GM10847 (cell line): ENCODE data around the gene GRK7.

Experiments
- POLR2A ChIP-seq: IDR thresholded peaks from 2 replicates; pipeline ENCODE4 v1.6.1; 2011; ENCODE audit not compliant: insufficient read length; ENCODE audit errors: extremely low read depth

The GRK7 gene

GRCh38 chr3:141763088-141763750, at the start of gene GRK7:
Gene GRK7, plus strand, starts transcription at chr3:141763408. Its CDS starts 14,877 bp downstream, at chr3:141778285.
- TF ChIP-seq POLR2A, result no peak

GRCh38 chr3:141714671-141715070, 48.5 kb upstream of the GRK7 start:
- TF ChIP-seq POLR2A, result no peak

GRCh38 chr3:141722081-141722480, 41.1 kb upstream of the GRK7 start:
- no peak for TF ChIP-seq POLR2A

GRCh38 chr3:141722648-141723047, 40.6 kb upstream of the GRK7 start:
- TF ChIP-seq POLR2A, result no peak

- TF ChIP-seq POLR2A, result no peak
Observed at GRCh38 chr3:141723255-141723654, 40.0 kb upstream of the GRK7 start.

- TF ChIP-seq POLR2A, result no peak
Observed at GRCh38 chr3:141724186-141724585, 39.0 kb upstream of the GRK7 start.

- no peak for TF ChIP-seq POLR2A
Observed at GRCh38 chr3:141725036-141725435, 38.2 kb upstream of the GRK7 start.

GRCh38 chr3:141726483-141726882, 36.7 kb upstream of the GRK7 start:
- TF ChIP-seq POLR2A, result no peak

- TF ChIP-seq POLR2A, result no peak
Observed at GRCh38 chr3:141728355-141728892, 34.8 kb upstream of the GRK7 start.

GRCh38 chr3:141729240-141729639, 34.0 kb upstream of the GRK7 start:
- TF ChIP-seq POLR2A, result no peak

GRCh38 chr3:141735176-141735575, 28.0 kb upstream of the GRK7 start:
- no peak for TF ChIP-seq POLR2A

- no peak for TF ChIP-seq POLR2A
Observed at GRCh38 chr3:141735770-141736465, 27.3 kb upstream of the GRK7 start.

- no peak for TF ChIP-seq POLR2A
Observed at GRCh38 chr3:141737093-141737492, 26.1 kb upstream of the GRK7 start.

GRCh38 chr3:141737678-141738021, 25.6 kb upstream of the GRK7 start:
- TF ChIP-seq POLR2A, result no peak

- TF ChIP-seq POLR2A, result peak; percentile 81
Observed at GRCh38 chr3:141738022-141738890, 25.0 kb upstream of the GRK7 start, which contains the start of gene RNF7. Gene RNF7, plus strand, starts transcription at chr3:141738298. Its CDS starts 44 bp downstream, at chr3:141738342.

- no peak for TF ChIP-seq POLR2A
Observed at GRCh38 chr3:141738891-141739363, 24.3 kb upstream of the GRK7 start.

GRCh38 chr3:141739731-141740130, 23.5 kb upstream of the GRK7 start:
- no peak for TF ChIP-seq POLR2A
